CD8-positive, alpha-beta memory T cell (primary cell): Measurements from ENCODE around the gene CAMK4. TPM values are rescaled to one million over a fixed set of nuclear protein-coding genes. Genes with fewer than 3 reads are reported as not detected.

Experiments
- CTCF ChIA-PET: fragments of 350-600 bp; sonication (Branson Sonifier 250); formaldehyde crosslinking; loops from one replicate; lab custom pipeline; 2021; ENCODE audit warnings: antibody characterized with exemption; lab: Charles Lee
- POLR2A ChIA-PET: fragments of 350-600 bp; sonication (Branson Sonifier 250); formaldehyde crosslinking; loops from one replicate; lab custom pipeline; 2021; ENCODE audit warnings: antibody characterized with exemption; lab: Charles Lee
- DNase-seq, 5 donors: peaks; one replicate each; pipeline versions ENCODE4 v3.0.0 to v3.0.0-alpha.2; 2020 to 2022; ENCODE audit warnings: mixed read lengths in 1 of 5
- H3K27ac ChIP-seq: one replicate; pipeline ENCODE4 v1.7.0; 2013; ENCODE audit warnings: low read depth, mild to moderate bottlenecking, low read length, moderate library complexity
- H3K27me3 ChIP-seq: 2 replicates; pipeline ENCODE4 v1.7.0; 2013; ENCODE audit warnings: low read length, mild to moderate bottlenecking; ENCODE audit not compliant: insufficient read depth, poor library complexity, severe bottlenecking
- H3K36me3 ChIP-seq: 2 replicates; pipeline ENCODE4 v1.7.0; 2013; ENCODE audit warnings: mild to moderate bottlenecking, low read length, moderate library complexity; ENCODE audit not compliant: insufficient read depth
- H3K4me1 ChIP-seq: 2 replicates; pipeline ENCODE4 v1.7.0; 2013; ENCODE audit warnings: mild to moderate bottlenecking, low read length, moderate library complexity; ENCODE audit not compliant: insufficient read depth
- H3K4me3 ChIP-seq: 2 replicates; pipeline ENCODE4 v1.7.0; 2013; ENCODE audit warnings: mild to moderate bottlenecking, low read length
- H3K9me3 ChIP-seq: 2 replicates; pipeline ENCODE4 v1.7.0; 2013; ENCODE audit warnings: mild to moderate bottlenecking, low read length
- H3K27ac Mint-ChIP-seq, 8 donors: one replicate each; pipeline ENCODE4 v1.8.0; 2020 to 2021; ENCODE audit warnings: mixed read lengths in 8 of 8, mild to moderate bottlenecking in 6 of 8, inconsistent platforms in 3 of 8, moderate library complexity in 3 of 8
- H3K27me3 Mint-ChIP-seq, 2 donors: one replicate each; pipeline ENCODE4 v1.8.0; 2020 to 2021; ENCODE audit warnings: mixed read lengths in 2 of 2, mild to moderate bottlenecking in 1 of 2, moderate library complexity in 1 of 2
- H3K36me3 Mint-ChIP-seq, 3 donors: one replicate each; pipeline ENCODE4 v1.8.0; 2020 to 2021; ENCODE audit warnings: mixed read lengths in 3 of 3, inconsistent platforms in 1 of 3, mild to moderate bottlenecking in 1 of 3
- H3K4me1 Mint-ChIP-seq, 3 donors: one replicate each; pipeline ENCODE4 v1.8.0; 2020 to 2021; ENCODE audit warnings: mixed read lengths in 3 of 3, inconsistent platforms in 1 of 3, mild to moderate bottlenecking in 1 of 3
- H3K4me3 Mint-ChIP-seq, 7 donors: one replicate each; pipeline ENCODE4 v1.8.0; 2020 to 2021; ENCODE audit warnings: mixed read lengths in 7 of 7, mild to moderate bottlenecking in 6 of 7, moderate library complexity in 4 of 7, inconsistent platforms in 2 of 7
- H3K9me3 Mint-ChIP-seq, 5 donors: one replicate each; pipeline ENCODE4 v1.8.0; 2020 to 2022; ENCODE audit warnings: mixed read lengths in 5 of 5, mild to moderate bottlenecking in 3 of 5, moderate library complexity in 2 of 5, inconsistent platforms in 1 of 5
- polyA plus RNA-seq: library from polyadenylated mRNA; unstranded; fragments of 300-500 nt; fragmentation: Illumina TruSeq; gene quantifications from one replicate; pipeline ENCODE4 v1.2.3, GENCODE V29; 2021
- total RNA-seq, 2 experiments: library from RNA; stranded (reverse); gene quantifications; one replicate each; pipeline ENCODE4 v1.2.3, GENCODE V29; 2021

Gene CAMK4
- total and polyA plus RNA-seq, 3 experiments from 2014 or later: 57.4 to 84.5 (median 68.7) TPM

DNA sequence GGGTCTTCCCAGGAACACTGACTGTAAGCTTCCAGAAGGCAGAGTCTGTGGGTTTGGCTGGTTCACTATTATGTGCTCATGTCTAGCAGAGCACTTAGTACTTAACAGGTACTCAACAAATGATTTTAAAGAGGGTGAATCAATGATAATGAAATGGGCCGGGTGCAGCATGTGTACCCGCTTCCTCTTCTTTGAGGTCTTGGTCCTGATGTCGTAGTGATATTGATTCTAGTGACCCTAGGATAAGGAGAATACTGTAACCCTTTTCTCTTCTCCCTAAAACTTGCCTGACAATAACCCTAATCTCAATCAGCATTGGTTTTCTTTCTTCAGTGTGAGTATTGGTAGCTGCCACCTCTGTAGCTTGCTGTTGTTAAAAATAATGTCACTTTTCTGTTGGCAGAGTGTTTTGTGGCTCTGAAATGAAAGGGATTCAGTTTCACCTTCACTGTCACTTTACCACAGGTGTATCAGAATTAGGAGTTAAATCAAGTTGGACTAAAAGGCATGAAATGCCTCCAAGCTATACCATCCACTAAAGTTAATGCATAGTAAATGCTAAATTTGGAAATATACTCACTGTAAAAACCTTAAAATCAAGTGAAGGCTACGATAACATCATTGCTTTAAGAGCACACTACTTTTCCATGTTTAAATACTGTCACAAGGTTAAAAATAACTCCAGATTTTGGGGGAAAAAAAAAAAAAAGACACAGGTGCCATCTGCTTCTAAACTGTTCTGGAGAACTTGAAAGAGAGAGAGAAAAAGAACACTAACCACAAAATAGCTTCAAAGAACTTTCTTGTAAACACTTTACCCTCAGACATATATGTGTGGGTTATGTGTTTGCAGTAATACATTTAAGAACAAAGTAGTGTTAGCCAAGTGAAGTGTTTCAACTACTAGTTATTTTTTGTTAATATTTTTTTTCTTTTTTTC is 6.0 kb downstream of the CAMK4 start:
- Histone ChIP-seq H3K27ac (no peak overlapping the region), H3K9me3 (no peaks in the 10 kb centered on the region), H3K27me3 (no peaks in the 10 kb centered on the region), H3K36me3 (no peaks in the 10 kb centered on the region), H3K4me3 (peak overlapping the region; percentile 33), H3K4me1 (peaks cover 77% of the 10 kb centered on the region)
- Mint-ChIP-seq H3K27me3 (no peaks in the 10 kb centered on the region), H3K9me3 (no peaks in the 10 kb centered on the region), H3K4me3 (peak overlapping the region; percentile 52 to 85 (median 77)), H3K4me1 (peaks cover 85 to 93% (median 89%) of the 10 kb centered on the region in 3 donors), H3K36me3 (peaks cover 3 to 38% (median 11%) of the 10 kb centered on the region in 3 donors), H3K27ac (peak overlapping the region; percentile 89 to 99 (median 98))
- POLR2A ChIA-PET: interaction anchor here (0.5 to 1.0 kb wide), 3 partner anchors 25 to 282 kb away, joined by 3 read pairs; no protein-coding TSS in a partner anchor
- CTCF ChIA-PET: interaction anchor here (1.0 to 1.3 kb wide), 5 partner anchors 9 to 48 kb away, joined by 3 to 6 read pairs (median 4); no protein-coding TSS in a partner anchor
- DNase-seq: peak in 2 of 5 donors; percentile 75 to 82

DNA sequence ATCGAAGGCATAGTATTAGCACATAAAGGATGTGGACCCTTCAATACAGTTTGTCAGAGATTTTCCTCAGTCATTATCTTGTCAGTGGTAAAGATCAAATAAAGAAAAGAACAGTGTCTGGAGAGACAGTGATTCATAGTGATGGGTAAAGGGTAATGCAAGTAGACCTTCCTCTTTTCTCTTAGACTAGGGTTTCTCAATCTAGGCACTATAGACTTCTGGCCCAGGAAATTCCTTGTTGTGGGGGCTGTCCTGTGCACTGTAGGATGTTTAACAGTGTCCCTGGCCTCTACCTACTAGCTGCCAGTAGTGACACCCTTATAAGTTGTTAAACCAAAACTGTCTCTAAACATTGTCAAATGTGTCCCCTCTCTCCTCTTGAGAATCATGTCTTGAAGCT is 6.9 kb downstream of the CAMK4 start:
- Mint-ChIP-seq H3K27ac (peak overlapping the region; percentile 23 to 97 (median 86)), H3K27me3 (no peaks in the 10 kb centered on the region), H3K4me1 (peaks cover 91 to 100% (median 92%) of the 10 kb centered on the region in 3 donors), H3K9me3 (no peaks in the 10 kb centered on the region), H3K4me3 (peak overlapping the region; percentile 61 to 83 (median 76)), H3K36me3 (peaks cover 3 to 33% (median 14%) of the 10 kb centered on the region in 3 donors)
- Histone ChIP-seq H3K4me1 (peaks cover 86% of the 10 kb centered on the region), H3K36me3 (no peaks in the 10 kb centered on the region), H3K27me3 (no peaks in the 10 kb centered on the region), H3K9me3 (no peaks in the 10 kb centered on the region), H3K4me3 (peak overlapping the region; percentile 9), H3K27ac (no peak overlapping the region)
- peak in 1 of 5 donors; percentile 40 for DNase-seq
- ChIA-PET POLR2A (interaction anchor here (0.5 to 0.6 kb wide), 2 partner anchors 99 to 282 kb away, joined by 3 read pairs; no protein-coding TSS in a partner anchor), CTCF (interaction anchor here (1.0 to 2.6 kb wide), 5 partner anchors 8 to 47 kb away, joined by 3 to 8 read pairs (median 4); no protein-coding TSS in a partner anchor)

DNA sequence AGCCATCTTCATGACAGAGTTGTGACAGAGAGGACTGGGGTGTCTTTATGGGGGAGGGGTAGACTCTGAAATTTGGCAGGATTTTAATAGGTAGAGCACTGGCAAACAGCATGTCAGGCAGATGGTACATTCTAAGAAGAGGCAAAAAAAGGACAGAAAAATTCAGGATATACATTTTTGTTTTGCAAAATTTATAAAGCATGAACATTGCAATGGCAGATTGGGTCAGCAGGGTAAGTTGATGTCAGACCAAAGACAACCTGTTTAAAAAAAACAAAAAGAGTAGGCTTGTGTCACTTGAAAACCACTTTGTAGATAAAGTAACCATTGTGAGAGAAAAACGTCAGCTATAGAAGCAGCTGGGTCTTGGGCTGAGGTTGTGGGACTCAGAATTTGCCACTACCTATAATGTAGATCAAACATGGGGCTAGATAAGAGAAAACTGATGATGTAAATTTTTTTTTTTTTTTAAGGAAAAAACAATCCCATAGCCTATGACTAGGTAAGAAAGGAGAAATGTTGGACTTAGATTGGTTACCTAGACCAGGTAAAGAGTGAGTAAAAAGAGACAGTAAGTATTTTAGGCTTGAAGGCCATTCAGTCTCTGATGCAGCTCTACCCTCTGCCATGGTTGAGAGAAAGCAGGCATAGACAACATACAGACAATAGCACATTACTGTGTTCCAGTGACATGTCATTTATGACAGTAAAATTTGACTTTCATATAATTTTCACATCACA is 8.3 kb downstream of the CAMK4 start:
- peaks cover 94 to 100% (median 95%) of the 10 kb centered on the region in 3 donors for H3K4me1 Mint-ChIP-seq
- ChIA-PET POLR2A (interaction anchor here (0.7 to 1.5 kb wide), 4 partner anchors 8 to 68 kb away, joined by 3 to 4 read pairs (median 3); no protein-coding TSS in a partner anchor), CTCF (interaction anchor here (1.0 to 2.6 kb wide), 2 partner anchors 9 to 76 kb away, joined by 3 to 8 read pairs; no protein-coding TSS in a partner anchor)
- Histone ChIP-seq H3K4me1 (peaks cover 95% of the 10 kb centered on the region), H3K9me3 (no peaks in the 10 kb centered on the region), H3K27me3 (no peaks in the 10 kb centered on the region), H3K36me3 (no peaks in the 10 kb centered on the region), H3K4me3 (peak overlapping the region; percentile 35), H3K27ac (no peak overlapping the region)
- H3K36me3 Mint-ChIP-seq: peaks cover under 1 to 26% (median 11%) of the 10 kb centered on the region in 3 donors
- no peaks in the 10 kb centered on the region for H3K9me3 Mint-ChIP-seq
- H3K27ac Mint-ChIP-seq: peak overlapping the region; percentile 49 to 99 (median 92)
- H3K4me3 Mint-ChIP-seq: peak overlapping the region; percentile 60 to 84 (median 72)
- no peaks in the 10 kb centered on the region for H3K27me3 Mint-ChIP-seq
- peak in 3 of 5 donors; percentile 41 to 72 (median 64) for DNase-seq

DNA sequence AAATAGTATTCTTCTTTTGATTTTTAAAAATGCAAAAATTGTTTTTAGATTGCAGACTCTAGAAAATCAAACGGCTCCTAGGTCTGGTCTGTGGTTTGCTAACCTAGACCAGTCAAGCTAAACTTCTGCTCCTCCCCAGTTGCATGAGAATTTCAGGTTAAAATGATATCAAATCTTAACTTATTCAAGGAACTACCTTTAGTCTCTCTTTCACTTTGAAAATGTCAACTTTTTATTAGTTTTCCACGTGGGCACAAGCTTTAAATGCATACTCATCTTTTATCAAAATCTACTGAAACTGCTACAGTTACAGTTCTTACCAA is 8.8 kb downstream of the CAMK4 start:
- Mint-ChIP-seq H3K36me3 (peaks cover 0 to 20% (median 11%) of the 10 kb centered on the region in 3 donors), H3K27ac (peak overlapping the region; percentile 51 to 99 (median 92)), H3K4me3 (peak overlapping the region; percentile 60 to 84 (median 72)), H3K27me3 (no peaks in the 10 kb centered on the region), H3K4me1 (peaks cover 94 to 100% (median 95%) of the 10 kb centered on the region in 3 donors), H3K9me3 (no peaks in the 10 kb centered on the region)
- no peak for DNase-seq
- H3K36me3 ChIP-seq: no peaks in the 10 kb centered on the region
- H3K4me1 ChIP-seq: peaks cover 95% of the 10 kb centered on the region
- H3K4me3 ChIP-seq: peak overlapping the region; percentile 35
- CTCF ChIA-PET: interaction anchor here (1.0 to 2.6 kb wide), 2 partner anchors 9 to 76 kb away, joined by 3 to 8 read pairs; no protein-coding TSS in a partner anchor
- H3K27me3 ChIP-seq: no peaks in the 10 kb centered on the region
- H3K9me3 ChIP-seq: no peaks in the 10 kb centered on the region
- POLR2A ChIA-PET: interaction anchor here (1.0 to 1.5 kb wide), 3 partner anchors 8 to 32 kb away, joined by 3 to 4 read pairs (median 3); no protein-coding TSS in a partner anchor
- H3K27ac ChIP-seq: no peak overlapping the region

DNA sequence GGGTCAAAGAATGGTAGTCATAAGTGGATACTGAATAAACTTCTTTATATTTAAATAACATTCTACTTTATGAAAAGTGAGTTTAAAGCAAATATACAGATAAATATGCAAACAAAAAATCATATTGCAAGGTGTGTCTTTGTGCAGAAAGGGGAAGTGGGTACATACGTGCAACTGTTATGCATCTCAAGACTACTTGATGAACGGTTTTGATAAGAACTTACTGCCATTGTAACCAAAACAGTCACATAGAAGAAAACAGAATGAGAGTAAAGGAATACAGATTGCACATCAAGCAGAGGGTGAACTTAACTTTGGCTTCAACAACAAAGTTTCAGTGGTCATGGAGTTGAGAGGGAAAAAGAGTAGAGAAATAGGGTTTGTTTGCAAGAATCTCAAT is 9.9 kb downstream of the CAMK4 start:
- ChIA-PET POLR2A (no interaction called here), CTCF (interaction anchor here (3.2 kb wide), 1 partner anchor 10 kb away, joined by 26 read pairs; the partner anchor contains the start of gene CAMK4)
- Mint-ChIP-seq H3K4me3 (peak overlapping the region; percentile 8 to 80 (median 74)), H3K9me3 (no peaks in the 10 kb centered on the region), H3K36me3 (peaks cover 0 to 22% (median 9%) of the 10 kb centered on the region in 3 donors), H3K4me1 (peaks cover 96 to 100% (median 96%) of the 10 kb centered on the region in 3 donors), H3K27me3 (no peaks in the 10 kb centered on the region), H3K27ac (peak overlapping the region; percentile 75 to 99 (median 92))
- Histone ChIP-seq H3K4me1 (peaks cover 95% of the 10 kb centered on the region), H3K27me3 (no peaks in the 10 kb centered on the region), H3K36me3 (no peaks in the 10 kb centered on the region), H3K9me3 (no peaks in the 10 kb centered on the region), H3K4me3 (peak overlapping the region; percentile 16), H3K27ac (no peak overlapping the region)
- peak in 1 of 5 donors; percentile 61 for DNase-seq

DNA sequence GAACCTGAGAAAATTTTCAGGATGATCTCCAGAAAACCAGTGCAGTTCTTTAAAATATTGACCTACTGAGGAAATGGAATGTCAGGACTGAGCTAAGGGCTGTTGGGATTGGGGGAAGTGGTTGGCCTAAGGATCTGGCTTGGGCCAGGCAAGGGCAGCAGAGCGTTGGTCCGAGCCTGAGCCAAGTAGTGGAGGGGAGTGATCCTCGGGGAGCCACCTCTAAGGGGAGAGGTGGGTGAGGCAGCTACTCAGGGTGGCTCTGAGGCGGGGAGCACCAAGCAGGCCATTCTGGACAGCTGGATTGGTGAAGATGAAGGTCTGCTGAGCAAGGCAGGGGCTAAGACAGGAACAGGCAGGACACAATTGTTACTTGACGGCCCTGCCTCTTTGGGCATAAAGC is 11.5 kb downstream of the CAMK4 start:
- ChIA-PET POLR2A (interaction anchor here (0.6 to 1.7 kb wide), 3 partner anchors 9 to 257 kb away, joined by 3 to 6 read pairs (median 6); partner anchors contain the start of gene CAMK4), CTCF (interaction anchor here (1.0 to 3.2 kb wide), 4 partner anchors 10 to 43 kb away, joined by 3 to 26 read pairs (median 12); partner anchors contain the start of gene CAMK4)
- no peaks in the 10 kb centered on the region for H3K9me3 Mint-ChIP-seq
- H3K4me1 ChIP-seq: peaks cover 98% of the 10 kb centered on the region
- H3K36me3 Mint-ChIP-seq: peaks cover 0 to 22% (median 5%) of the 10 kb centered on the region in 3 donors
- no peaks in the 10 kb centered on the region for H3K27me3 Mint-ChIP-seq
- no peak overlapping the region for H3K27ac ChIP-seq
- no peaks in the 10 kb centered on the region for H3K27me3 ChIP-seq
- no peaks in the 10 kb centered on the region for H3K36me3 ChIP-seq
- H3K4me1 Mint-ChIP-seq: peaks cover 95 to 100% (median 96%) of the 10 kb centered on the region in 3 donors
- no peaks in the 10 kb centered on the region for H3K9me3 ChIP-seq
- peak overlapping the region; percentile 6 to 80 (median 70) for H3K4me3 Mint-ChIP-seq
- peak overlapping the region; percentile 75 to 99 (median 92) for H3K27ac Mint-ChIP-seq
- peak overlapping the region; percentile 24 for H3K4me3 ChIP-seq
- no peak for DNase-seq

DNA sequence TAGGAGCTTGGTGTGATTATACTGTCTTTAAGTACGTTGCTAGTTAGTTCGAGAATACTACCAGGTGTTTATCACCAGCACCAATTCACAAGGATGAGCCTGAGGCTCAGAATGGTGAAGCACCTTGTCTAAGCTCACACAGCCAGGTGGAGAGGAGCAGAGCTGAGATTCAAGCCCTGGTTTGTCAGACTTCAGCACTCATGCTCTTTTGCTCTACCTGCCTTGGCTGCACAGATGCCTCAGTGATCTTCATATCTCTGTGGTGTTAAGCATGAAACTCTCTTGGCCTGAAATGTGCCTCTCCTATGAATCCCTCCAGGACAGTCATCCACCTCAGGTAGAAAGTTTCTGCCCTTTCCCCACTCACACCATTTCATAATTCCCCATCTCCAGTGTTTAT is 12.2 kb downstream of the CAMK4 start:
- H3K27me3 Mint-ChIP-seq: no peaks in the 10 kb centered on the region
- no peaks in the 10 kb centered on the region for H3K36me3 ChIP-seq
- H3K9me3 Mint-ChIP-seq: no peaks in the 10 kb centered on the region
- CTCF ChIA-PET: interaction anchor here (0.7 to 3.2 kb wide), 6 partner anchors 9 to 77 kb away, joined by 3 to 26 read pairs (median 10); partner anchors contain the start of gene CAMK4
- no peaks in the 10 kb centered on the region for H3K9me3 ChIP-seq
- peak overlapping the region; percentile 46 to 80 (median 77) for H3K4me3 Mint-ChIP-seq
- H3K27ac ChIP-seq: no peak overlapping the region
- H3K4me1 Mint-ChIP-seq: peaks cover 93 to 100% (median 96%) of the 10 kb centered on the region in 3 donors
- POLR2A ChIA-PET: interaction anchor here (0.6 to 1.7 kb wide), 3 partner anchors 10 to 257 kb away, joined by 3 to 6 read pairs (median 3); no protein-coding TSS in a partner anchor
- DNase-seq: no peak
- no peaks in the 10 kb centered on the region for H3K27me3 ChIP-seq
- H3K27ac Mint-ChIP-seq: peak overlapping the region; percentile 75 to 99 (median 92)
- peak overlapping the region; percentile 35 for H3K4me3 ChIP-seq
- H3K36me3 Mint-ChIP-seq: peaks cover 0 to 24% (median 5%) of the 10 kb centered on the region in 3 donors
- peaks cover 98% of the 10 kb centered on the region for H3K4me1 ChIP-seq
